GM18507 (cell line): ENCODE results near the gene PARP1.

Experiments used
- DNase-seq: peaks from one replicate; pipeline ENCODE4 v3.0.0; 2011; ENCODE audit warnings: low read depth; ENCODE audit not compliant: insufficient read length; ENCODE audit errors: extremely low spot score
- FAIRE-seq: peaks from 2 replicates; lab custom pipeline; 2011; peaks lifted over from hg19 to GRCh38; lab: Jason Lieb, UNC

PARP1 gene

DNA sequence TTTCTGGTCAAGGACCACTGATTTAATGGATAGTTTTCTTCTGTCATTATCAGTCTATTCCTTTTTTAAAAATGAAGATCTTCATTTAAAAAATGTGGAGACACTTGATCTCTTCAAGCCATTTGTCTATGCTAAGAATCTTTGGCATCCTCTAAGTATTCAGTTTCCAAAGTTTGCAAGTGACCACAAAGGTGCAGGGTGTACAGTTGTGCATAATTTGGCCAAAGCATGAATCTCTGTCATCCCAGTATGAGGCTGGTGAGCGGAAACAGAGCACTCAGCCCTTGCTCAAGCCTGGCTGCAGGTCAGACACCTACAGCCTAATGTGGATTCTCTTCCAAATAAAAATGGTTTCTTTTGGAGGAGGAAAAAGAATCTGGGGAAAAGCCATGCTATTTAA, 19.8 kb downstream of the PARP1 start:
- FAIRE-seq (no peak), DNase-seq (no peak)

DNA sequence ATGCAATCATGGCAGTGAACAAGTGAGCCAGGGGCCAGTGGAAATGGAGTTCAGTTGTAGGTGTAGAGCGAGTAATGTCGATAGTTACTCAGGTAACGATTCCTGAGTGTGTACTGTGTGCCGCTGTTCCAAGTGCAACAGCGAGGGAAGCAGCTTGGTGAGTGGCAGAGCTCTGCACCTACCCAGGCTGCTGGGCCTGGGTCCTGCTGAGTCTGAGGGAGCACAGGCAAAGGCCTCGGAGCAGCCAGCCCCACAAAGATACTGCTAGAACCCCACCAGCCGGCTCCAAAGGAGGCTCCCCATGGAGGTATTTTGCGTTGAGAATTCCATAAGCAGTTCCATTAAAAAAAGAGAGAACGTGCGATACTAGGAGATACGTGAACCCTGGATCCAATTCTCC, 23.2 kb downstream of the PARP1 start:
- DNase-seq (no peak), FAIRE-seq (no peak)

GRCh38 chr1:226384040-226384439, 23.9 kb downstream of the PARP1 start:
- FAIRE-seq (no peak), DNase-seq (no peak)

- FAIRE-seq = no peak
- no peak for DNase-seq
Measured at GRCh38 chr1:226382030-226382429, 25.9 kb downstream of the PARP1 start.

DNA sequence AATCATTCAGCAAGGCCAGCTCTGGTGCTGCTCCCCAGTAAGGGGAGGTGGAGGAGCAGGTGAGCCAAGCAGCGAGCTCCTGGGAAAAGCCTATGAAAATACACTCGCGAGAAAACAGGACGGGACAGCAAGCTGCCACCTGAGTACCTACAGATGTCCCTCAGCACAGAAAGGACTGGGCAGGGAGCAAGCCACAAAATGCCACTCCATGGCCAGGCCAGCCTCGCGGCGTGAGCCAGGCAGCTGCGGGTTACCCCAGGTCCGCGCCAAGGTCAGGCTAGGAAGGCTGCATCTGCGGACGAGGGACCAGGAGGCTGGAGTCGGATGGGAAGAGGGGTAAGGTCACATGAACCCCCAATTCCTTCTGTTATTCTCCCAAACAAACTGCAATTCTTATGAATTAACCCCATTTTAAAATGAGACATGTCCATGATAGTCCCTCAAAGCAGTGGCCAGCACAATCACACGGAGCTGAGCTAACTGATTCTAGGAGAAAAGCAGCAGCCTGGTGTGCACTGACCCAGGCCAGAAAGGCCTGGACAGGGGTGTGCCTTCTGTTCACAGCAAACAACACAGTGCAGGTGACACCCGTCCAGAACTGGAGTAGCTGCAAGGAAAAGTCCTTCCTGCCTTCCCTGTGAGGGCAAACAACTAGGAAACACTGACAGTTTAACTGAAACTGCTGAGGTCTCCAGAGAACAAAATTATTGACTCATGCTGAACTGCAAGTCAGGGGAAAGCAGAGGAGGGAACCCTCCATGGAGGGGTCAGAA, 26.5 kb downstream of the PARP1 start:
- DNase-seq (no peak), FAIRE-seq (no peak)

- no peak for FAIRE-seq
- no peak for DNase-seq
Measured at GRCh38 chr1:226378071-226378470, 29.8 kb downstream of the PARP1 start.

- FAIRE-seq (no peak), DNase-seq (no peak)
Measured at GRCh38 chr1:226376300-226376699, 31.6 kb downstream of the PARP1 start.

GRCh38 chr1:226373376-226373775, 34.5 kb downstream of the PARP1 start:
- DNase-seq = no peak

DNA sequence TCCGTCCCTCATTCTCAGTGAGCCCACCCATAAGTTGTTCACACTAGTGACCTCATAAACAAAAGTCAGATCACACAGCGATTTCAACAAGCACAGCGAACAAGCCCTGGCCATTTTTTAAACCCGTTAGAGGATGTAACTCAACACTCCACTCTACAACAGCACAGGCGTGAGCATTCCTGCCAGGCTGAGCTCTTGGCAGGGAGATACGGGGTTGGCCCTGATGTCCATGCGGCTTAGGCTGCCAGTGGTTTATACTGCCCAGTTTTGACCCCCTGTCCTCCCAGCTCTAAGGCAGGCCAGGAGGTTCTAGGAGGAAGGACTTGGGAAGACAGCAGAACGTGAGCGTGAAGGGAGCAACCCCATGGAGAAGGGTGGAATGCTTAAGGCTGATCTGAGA, 35.0 kb downstream of the PARP1 start:
- no peak for FAIRE-seq
- DNase-seq = no peak

More at GRCh38 chr1:226373376-226373775, 34.5 kb downstream of the PARP1 start:
- FAIRE-seq = no peak

DNA sequence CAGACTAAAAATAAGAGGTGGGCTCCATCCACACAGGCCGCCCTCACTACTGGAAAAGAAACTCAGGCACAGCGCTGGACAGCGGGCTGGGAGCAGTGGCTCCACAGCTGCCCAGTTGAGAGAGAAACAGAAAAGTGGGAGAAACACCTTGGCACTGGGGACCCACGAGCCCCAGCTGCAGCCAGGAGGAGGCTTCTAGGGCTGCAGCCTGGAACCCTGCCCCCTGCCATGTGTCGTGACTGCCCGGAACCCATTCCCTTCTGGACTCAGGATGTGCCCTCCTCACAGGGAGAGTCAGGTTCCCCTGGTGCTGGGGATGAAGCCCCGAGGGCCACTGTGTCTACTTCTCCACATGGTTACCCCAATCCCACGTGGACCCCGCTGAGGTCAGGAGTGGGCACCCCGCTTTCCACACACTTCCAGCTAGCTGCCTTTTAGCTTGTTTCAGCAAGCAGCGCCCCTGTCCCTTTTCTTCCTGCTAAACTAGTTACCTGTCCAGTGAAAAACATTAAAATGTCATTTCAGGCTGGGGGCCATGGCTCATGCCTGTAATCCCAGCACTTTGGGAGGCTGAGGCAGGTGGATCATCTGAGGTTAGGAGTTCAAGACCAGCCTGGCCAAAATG, 35.9 kb downstream of the PARP1 start:
- DNase-seq (no peak), FAIRE-seq (no peak)

- DNase-seq = no peak
- FAIRE-seq = no peak
Measured at GRCh38 chr1:226371027-226371694, 36.7 kb downstream of the PARP1 start.

- peak; percentile 92 for FAIRE-seq
- peak; percentile 49 for DNase-seq
Measured at GRCh38 chr1:226370144-226370923, 37.6 kb downstream of the PARP1 start.

GRCh38 chr1:226369110-226369509, 38.8 kb downstream of the PARP1 start:
- FAIRE-seq = peak; percentile 69
- no peak for DNase-seq

- no peak for FAIRE-seq
Measured at GRCh38 chr1:226366290-226366689, 41.6 kb downstream of the PARP1 start.

DNA sequence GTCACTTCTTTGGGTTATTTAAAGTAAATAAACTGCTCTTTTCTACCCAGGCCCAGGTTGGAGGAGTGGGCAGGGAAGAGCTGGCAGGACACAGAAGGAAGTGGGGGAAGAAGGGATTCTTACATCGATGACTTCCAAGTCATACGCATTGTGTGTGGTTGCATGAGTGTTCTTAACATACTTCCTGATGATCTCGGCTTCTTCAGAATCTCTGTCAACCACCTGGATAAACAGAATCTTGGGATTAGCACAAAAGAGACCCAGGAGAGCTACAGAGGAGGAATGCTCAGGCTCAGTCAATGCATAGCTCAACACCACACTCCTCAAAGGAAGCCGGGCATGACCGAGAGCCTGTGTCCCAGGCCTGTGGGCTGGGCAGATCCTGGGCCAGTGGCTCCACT, 42.1 kb downstream of the PARP1 start:
- DNase-seq (no peak), FAIRE-seq (no peak)

More at GRCh38 chr1:226366290-226366689, 41.6 kb downstream of the PARP1 start:
- DNase-seq = no peak

DNA sequence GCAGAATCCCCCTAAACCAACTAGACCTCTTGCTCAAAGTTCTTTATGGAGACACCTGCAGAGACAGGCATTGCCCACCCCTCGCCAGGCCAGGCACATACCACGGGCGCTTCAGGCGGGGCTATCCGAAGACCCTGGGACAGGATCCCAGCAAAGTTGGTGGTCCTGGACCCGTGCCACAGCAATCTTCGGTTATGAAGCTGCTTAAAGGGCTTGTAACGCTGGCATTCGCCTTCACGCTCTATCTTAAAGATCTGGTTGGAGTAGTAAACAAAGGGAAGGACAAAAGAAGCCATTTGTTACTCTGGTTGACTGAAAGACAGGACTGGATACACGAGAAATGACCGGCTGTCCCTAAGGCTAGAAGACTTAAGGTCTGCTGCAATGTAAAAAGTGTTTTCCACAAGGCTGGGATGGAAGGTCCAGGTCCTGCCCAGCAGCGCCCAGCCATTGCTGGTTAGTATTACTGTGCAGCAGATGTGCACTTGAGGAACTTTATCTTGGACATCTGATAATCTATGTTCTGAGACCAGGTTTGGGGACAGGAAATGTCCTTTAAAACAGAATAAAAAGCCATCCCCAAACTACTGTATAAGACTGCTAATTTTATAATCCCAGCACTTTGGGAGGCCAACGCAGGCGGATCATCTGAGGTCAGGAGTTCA, 42.9 kb downstream of the PARP1 start:
- no peak for FAIRE-seq
- no peak for DNase-seq

DNA sequence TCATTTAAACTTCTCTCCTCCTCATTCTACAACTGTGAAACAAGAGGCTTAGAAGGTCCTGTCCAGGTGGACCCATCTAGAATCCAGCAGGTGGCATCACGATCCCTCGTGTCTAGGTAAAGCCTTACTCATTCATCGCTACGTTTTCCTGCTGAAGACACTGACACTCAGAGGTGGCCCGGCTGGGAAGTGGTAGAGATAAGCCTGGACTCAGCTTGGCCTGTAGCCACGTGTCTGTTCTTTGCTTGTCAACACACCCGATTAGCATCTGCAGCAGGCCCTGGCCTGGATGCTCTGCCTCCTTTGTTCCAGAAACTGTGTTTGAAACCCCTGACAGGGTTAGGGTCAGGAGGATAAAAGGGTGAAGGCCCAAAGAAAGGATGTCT, 43.4 kb downstream of the PARP1 start:
- DNase-seq (no peak), FAIRE-seq (no peak)

GRCh38 chr1:226363801-226364513, 43.9 kb downstream of the PARP1 start:
- DNase-seq = no peak
- FAIRE-seq = no peak

GRCh38 chr1:226362891-226363447, 44.9 kb downstream of the PARP1 start:
- FAIRE-seq = no peak
- no peak for DNase-seq
